ENCODE results near the gene CA10.

Gene CA10

DNA sequence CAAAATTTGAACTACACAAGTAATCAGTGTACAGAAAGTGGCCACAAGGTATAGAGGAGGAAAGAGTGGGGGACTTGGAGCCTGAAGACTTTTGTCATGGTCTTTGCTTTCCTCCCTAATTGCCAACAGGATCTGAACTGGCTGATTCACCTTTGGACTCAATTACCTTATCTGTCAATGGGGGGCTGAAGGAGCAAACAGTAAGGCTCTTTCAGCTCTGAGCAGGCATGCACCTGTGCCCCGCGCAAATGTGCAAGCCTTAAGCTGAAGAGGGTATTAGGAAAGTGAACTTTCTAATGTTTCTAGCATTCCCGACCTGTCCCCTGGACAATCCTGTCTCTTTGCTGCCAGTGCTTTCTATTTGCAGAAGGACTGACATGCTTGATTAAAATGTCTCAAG, 302.7 kb downstream of the CA10 start:
- no peak for DNase-seq

DNA sequence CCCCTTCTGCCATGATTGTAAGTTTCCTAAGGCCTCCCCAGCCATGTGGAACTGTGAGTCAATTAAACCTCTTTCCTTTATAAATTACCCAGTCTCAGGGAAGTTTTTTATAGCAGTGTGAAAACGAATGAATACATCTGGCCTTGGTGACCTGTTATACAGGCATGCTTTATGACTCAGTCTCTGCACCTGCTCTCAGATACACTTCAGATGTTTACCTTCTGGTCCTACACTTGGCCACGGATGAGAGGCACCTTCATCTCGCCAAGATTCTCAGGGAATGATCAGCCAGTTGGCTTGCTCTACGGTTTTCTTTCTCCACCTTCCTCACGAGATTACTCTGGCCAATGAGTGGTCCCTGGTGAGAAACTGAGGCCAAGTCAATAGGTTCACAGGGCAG, 304.7 kb downstream of the CA10 start:
- no peak for DNase-seq

DNA sequence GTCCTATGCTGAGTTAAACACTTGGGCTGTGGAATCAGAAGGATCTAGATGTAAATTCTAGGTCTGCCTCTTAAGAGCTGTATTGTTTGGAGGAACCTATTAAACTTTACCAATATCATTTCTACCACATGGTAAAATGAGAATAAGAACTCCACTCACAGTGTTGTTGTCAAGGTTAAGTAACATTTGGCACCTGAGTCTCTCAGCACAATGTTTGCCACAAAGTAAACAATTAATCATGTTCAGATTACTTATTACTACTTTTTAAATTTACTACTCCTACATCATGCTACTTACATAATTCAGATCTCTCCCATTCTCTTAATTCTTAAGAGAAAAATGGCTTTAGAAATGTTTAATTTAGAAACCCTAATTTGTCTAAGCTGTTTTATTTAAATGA, 305.9 kb downstream of the CA10 start:
- no peak for DNase-seq

DNA sequence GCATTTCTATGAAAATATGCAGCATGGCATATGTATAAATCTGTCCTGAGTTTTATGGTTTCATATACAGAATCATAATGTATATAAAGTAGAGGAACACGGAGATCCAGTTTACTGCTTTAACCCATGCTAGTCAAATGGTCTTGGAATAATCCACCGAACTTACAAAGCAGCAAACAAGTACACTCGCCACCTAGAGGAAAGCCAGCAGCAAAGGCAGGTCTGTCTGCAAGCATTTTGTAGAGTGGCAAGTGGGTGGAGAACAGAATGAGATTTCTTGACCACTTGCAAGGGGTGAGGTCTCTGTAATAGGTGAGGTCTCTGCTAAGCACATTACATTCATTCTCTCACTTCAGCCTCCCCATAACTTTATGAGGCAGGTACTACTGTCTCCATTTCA, 308.3 kb downstream of the CA10 start:
- no peak for DNase-seq

DNA sequence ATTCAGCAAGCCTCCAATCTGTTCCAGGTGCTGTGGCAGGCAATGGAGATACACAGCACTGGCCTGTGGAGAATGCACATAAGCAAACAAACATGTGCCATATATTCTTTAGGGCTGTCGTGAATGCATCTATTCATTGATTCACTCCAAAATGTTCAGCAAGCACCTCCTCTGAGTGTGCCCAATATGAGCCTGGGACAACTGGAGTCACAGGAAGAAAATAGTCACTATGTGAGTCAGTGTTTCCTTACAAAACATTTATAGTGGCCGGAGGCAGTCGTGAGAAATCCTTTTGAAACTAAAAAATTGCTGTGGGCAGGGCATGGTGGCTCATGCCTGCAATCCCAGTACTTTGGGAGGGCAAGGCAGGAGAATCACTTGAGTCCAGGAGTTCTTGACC, 310.1 kb downstream of the CA10 start:
- no peak for DNase-seq

DNA sequence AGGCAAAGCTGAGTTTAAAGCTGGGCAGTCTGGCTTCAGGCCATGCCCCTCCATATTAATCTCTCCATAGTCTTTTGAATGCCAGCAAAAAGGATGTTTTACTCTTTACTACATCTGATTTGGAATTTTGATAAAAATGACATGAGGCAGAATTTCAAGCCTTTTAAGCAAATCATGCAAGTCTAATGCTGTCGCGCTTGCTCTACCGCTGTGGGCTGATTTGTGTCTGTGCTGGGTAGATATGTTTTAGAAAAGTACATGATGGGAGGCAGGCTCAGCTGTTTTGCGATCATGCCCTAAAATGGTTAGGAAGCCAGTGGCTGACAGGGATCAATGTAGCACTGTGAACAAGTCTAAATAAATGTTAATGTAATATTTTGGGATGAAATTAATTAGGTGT, 311.9 kb downstream of the CA10 start:
- DNase-seq = no peak

DNA sequence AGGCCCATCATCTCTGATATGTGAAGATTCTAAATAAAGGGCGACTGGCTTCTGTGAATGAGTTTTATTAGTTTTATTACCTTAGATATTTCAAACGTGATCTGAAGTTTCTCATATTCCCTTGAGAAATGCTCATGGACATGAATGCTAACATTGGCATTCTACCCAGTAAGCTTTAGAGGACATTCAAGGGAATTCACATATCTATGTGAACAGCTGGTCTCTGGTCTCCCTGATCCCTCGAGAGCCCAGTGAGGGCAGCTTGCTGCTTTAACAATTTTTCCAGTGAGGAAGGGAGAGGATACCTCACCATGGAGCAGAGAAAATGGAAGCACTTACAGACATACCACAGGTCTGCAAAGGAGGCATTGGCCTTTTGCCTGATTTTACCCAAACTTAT, 312.7 kb downstream of the CA10 start:
- DNase-seq = no peak

DNA sequence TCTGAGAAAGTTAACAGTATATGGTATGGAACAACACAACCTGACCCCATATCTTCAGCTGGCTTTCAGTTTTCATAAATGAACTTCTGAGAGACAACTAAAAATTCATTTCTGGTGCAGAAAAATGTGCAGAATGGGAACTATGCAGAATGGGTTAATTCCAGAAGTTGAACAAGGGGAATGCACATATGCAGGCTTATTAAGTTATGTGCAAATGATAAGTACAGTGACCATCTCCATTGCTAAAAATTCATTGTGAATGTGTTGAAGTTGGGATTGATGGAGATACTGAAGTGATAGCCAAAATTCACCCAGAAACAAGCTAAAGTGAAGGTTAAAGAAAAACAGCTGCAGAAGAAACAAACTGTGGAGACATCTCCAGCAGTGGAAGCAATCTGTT, 315.8 kb downstream of the CA10 start:
- DNase-seq = no peak

DNA sequence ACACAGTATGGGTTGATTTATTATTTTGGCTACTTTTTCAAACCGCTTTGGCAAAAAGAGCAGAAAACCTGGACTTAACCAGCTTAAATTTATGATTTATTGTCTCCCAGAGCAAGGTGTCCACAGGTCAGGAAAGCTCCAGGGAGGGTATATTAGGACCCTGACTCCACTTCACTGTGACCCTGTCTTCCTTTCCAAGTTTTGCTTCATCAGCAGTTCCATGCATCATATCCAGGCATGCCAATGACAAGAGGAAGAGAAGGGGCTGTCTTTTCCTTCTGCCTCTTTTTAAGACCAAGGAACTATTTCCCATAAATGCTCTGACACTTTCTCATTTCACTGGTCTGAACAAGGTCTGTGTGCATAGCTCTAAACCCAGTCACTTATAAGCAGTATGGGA, 316.8 kb downstream of the CA10 start:
- no peak for DNase-seq

DNA sequence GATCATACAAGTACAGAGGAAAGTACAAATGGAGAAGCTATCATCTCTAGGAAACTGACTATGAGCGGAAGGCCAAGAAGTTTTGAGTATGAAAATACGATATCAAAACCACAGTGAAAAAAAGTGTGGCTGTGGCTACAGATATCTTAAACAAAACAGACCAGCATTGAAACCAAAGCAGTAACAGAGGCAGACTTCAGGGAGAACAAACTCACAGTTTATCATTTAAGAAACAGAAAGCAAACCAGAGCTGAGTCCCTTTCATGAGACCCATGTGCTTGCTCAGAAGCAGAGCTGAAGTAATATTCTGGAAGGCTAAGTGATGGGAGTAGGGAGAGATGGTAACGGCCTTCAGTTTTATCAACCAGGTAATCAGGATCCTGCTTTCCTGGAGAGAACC, 317.8 kb downstream of the CA10 start:
- no peak for DNase-seq

DNA sequence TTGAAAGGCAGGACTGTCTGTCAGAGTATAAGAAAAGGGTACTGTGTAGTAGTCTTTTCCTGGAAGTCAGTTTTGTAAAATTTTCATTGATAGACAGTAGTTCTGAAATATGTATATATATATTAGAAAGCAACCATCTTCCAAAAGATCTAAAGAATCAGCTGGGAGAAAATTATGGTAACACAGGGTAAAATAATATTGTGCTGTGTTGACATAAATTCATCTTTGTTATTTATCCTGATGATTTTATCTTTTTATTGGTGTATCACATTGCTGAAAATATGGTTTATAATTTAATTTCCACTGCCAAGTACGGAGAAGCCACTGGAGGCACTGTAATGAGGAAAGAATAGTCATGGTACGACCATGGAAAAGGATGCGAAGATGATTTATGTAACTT, 324.9 kb downstream of the CA10 start:
- no peak for DNase-seq

DNA sequence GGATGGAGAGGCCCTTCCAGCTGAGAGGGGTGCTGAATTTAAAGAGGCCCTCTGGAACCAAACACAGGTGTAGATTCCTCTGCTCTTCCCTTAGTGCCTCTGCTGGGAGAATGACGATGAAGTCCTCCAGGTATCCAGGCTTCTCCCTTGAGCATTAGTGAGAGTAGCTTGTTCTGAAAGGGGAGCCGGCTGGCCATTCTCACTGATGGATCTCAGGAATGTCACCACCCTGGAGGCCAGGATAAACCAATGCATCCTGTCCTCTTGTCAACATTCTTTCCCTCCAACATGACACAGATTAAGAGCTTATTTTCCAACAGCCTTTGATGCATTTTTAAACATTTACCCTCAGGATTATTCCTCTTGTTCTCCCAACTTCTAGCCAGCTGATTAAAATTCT, 325.5 kb downstream of the CA10 start:
- DNase-seq = no peak

DNA sequence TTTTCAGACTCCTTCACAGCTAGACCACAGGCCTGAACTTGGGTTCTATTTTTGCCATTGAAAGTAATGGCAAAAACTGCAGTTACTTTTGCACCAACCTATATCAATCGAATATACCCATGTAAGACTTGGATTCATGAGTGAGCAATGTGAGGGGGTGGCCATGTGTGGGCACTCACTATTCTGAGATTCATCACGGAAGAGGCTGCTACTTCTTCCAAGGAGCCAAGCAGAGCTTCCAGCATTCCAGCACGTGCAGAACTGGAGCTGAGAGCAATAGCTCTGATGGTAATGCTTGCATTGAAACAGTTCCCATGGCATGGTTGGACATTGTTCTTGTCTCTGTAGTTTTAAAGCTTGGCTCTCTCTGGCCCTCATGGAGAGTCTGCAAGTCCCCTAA, 327.6 kb downstream of the CA10 start:
- no peak for DNase-seq

DNA sequence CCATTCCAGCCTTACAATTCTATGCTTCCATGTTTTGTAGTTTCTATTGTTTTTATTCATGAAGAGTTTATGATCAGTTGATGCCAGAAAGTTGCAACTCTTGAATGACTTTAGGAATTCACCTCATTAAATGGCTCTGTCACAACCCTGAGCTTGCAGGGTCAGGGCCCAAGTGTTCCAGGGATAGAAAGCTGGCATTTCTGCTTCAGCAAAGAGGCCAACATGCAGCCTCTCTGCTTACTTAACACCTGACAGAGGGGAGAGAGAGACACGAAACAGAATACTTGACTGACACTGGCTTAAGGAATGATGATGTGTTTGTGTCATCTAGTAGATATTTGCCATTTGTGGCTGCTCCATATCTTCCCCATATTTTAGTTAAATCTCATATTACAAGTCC, 328.1 kb downstream of the CA10 start:
- DNase-seq = no peak

DNA sequence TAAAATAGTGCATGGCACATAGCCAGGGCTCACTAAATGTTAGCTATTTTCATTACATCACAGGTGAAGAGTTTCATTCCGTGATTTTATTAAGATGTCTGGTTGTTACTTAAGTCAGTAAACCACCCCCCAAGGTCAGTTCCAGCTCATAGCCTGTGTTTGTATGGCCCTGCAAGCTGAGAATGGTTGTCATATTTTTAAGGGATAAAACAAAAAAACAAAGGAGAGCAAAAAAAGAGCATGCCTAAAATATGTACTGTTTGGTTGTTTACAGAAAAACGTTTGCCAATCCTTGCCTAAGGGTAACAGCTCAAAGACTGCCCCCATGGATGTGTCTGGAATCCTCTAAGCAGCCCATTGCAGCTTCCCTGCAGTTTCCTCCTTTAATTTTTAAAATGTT, 329.6 kb downstream of the CA10 start:
- no peak for DNase-seq

DNA sequence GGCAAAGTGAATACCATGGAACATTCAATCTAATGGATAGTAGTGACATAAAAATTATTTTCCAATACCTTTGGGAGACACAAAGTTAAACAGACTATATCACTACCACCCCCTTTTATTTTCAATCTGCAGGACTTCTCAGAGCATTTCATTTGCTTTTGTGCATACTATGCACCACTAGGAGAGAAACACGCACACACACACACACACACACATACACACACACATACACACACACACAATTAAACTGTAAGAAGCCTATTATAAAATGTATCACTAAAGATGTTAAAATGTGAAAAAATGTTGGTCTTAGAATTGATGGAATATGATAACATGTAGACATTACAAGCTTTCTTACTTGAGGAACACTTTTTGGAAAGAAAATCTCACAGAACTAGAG, 331.4 kb downstream of the CA10 start:
- no peak for DNase-seq

DNA sequence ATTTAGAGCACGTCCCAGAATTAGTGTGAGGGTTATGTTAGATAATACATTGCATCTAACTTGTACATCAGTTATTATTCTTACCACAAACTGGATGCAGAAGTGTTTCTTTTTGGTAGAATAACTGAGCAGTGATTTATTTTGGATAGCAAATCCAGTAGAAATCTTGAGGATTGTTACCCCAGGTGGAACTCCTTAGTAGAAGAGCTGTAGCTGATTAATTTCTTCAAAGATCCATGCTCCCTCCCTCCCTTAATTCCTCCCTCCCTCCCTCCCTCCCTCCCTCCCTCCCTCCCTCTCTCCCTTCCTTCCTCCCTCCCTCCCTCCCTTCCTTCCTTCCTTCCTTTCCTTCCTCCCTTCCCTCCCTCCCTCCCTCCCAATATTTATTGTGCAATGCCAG, 337.7 kb downstream of the CA10 start:
- no peak for DNase-seq

DNA sequence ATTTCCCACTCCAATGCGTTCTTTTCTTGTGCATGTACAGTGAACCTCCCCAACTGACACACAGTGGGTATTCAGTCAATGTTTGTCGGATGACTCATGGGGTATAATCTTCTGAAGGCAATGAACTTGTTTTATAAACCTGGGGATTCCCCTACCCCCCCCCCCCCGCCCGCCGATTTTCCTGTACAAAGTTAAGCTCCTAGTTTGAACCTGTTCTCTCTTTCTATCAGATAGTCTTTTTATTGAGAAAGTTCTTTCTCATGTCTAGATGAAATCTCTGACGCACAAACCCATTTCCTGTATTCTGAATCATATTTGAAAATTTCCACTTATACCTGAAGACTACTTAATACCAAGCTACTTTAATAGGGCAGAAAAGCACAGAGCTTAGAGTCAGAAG, 338.3 kb downstream of the CA10 start:
- DNase-seq = no peak

DNA sequence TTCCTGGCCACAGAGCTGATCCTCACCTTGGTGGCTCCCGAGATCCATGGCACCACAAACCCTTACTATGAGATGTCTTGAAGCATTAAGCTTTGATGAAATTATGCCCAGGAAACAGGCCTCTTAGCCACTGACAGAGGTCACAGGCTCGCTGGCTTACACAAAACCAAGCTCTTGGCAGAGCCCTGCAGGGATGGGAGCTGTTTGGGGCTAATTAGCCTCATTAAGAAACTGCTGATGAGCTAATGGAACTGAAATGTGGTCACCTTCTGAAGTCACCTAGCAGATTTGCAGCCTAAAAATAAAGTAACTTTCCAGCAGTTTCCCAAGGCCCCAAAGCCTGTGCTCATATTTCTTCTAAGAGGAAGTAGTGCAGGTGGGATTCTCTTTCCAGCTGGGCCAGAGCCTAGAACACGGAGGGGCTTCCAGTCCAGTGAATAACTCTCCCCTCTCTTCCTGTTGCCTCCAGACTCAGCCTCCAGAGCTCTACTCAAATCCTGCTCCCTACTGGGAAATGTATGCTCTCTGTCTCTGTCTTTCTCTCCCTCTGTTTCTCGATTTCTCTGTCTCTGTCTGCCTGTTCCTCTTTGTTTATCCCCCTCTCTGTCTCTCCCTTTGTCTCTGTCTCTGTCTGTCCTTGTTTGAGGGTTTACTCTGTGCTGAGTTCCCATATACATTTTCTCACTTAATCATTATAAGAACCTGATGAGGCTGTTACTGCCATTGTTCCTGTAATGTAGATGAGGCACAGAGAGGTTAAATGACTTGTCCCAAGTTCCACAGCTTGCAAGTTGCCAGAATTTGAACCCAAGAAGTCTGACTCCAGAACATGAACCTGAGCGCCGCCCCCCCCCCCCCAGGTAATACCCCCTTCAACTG, 338.9 kb downstream of the CA10 start:
- DNase-seq = no peak

DNA sequence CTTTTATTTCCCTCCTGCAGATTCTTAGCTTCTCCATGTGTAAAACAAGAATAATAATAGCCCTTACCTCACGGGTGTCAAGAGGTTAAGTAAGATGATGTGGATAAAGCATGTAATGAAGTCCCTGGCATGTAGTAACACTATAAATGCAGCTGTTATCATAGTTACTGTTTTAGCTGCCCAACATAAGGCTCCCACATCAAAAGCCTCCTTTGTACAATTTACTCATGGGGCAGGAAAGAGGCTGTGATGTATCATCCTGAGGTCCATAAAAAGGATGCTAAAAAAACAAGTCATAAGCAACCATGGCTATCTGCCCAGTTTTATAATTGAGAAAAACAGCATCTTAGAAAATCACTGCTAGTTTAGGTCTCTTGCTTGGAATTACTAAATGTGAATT, 339.7 kb downstream of the CA10 start:
- DNase-seq = no peak

DNA sequence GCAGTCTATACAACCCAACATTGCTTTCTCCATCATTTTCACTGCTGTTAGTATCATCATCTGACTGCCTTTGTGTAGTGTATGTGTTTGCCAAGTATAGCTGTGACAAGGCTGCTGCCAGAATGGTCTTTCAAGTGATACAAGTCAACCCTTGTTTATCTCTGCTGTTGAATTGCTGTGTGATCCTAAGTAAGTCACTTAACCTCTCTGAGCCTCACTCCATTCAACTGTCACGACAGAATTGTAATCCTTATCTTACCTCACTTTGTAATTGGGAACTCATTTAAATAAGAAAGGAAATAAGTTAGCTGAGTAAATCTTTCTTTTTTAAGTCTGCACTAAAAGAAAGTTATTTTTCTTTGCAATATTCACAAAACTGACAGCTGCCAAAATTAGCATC, 340.6 kb downstream of the CA10 start:
- no peak for DNase-seq

DNA sequence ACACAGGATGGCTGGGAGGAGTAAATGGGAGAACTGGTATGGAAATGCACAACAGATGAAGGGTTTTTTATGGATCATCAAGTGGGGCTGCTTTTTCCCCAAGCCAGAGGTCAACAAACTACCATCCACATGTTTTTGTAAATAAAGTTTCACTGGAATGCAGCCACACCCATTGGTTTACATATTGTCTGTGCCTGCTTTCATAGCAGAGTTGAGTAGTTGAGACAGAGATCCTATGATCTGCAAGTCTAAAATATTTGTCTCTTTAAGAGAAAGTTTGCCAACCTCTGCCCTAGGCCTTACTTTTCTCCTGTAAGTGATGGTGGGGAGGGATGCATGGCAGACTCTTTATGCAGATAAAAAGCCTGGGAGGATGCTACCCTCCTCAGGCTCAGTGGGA, 341.4 kb downstream of the CA10 start:
- no peak for DNase-seq

DNA sequence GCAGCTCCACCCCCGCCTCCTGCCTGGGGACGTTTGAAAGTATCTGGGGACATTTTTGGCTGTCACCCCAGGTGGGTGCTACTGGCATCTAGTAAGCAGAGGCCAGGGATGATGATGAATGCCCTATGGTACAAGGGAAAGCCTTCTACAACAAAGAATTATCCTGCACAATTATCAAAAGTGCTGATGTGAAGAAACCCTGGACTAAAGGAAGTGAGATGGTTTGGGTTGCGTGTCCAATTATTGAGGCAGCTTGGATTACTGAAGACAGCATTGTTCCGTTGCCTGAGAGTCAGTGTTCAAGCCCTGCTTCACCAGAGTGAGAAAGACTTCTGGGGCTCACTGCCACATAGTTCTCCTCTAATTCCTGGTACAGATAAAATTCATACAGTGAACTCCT, 343.4 kb downstream of the CA10 start:
- no peak for DNase-seq

DNA sequence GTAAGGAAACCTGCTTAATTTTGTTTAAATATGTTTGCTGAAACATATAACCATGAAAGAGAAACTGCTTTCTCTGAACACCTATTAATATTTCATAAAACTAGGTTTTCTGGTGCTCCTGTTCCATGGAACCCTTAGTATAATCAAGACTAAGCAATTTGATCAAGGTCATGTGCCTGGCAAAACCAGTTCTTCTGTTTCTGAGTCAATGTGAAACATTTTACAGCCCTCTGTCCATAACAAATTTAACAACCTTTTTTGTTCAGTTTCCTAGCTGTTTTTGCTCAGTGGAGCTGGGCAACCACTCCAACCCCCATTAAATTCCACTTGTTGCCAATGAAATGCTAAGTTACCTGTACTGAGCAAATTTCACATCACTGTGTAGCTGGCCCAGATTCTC, 344.0 kb downstream of the CA10 start:
- no peak for DNase-seq

DNA sequence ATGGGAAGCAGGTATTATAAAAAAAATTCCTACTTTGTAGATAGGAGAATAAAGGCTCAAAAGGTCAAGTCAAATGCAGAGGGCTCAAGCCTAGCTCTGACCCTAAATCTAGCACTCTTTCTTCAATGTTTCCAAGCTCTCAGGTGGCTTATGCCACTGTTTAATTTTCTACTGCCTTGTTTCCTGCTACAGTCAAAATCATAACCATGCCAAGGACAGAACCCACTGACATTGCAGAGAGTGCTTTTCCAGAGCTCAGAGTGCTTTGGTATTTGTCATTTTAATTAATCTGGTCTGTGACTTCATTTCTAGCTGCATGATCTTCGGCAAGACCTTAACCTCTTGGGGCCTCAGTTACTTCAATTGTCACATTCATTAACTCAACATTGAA, 344.7 kb downstream of the CA10 start:
- DNase-seq = no peak
